ENCODE data around the gene SPRYD4. TPM values are rescaled to one million over a fixed set of nuclear protein-coding genes. Genes with fewer than 3 reads are reported as not detected.

SPRYD4 gene
- total RNA-seq, 2 donors from 2014 or later = 2.3 to 5.8 TPM

DNA sequence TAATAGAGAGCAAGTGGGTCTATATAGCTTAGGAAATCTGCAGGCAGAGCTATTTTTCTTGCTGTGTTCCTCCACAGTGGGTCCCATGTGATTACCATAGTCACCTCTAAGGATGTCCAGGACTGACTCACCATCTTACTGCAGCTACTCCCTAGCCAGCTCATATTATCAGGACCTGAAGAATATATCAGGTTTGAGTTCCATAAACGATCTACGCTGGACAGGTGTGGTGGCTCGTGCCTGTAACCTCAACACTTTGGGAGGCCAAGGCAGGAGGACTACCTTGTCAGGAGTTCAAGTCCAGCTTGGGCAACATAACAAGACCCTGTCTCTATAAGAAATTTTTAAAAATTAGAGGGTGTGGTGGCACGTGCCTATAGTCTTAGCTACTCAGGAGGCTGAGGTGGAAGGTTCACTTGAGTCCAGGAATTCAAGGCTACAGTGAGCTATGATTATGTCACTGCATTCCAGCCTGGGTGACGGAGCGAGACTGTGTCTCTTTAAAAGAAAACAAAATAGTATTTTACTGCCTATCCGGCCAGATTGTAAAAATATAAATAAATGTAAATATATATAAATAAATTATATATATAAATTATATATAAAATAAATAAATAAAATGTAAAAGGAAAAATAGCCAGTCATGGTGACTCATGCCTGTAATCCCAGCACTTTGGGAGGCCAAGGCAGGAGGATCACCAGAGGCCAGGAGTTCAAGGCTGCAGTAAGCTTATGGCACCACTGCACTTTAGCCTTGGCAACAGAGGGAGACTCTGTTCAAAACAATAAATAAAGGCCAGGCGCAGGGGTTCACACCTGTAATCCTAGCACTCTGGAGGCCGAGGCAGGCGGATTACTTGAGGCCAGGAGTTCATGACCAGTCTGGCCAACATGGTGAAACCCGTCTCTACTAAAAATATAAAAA is 6.9 kb upstream of the SPRYD4 start:
- no peaks in the 10 kb centered on the region for H3K4me1 ChIP-seq (ENCODE audit: control insufficient read depth in 1 of 2, low read depth in 2 of 2)
- ATAC-seq (ENCODE audit: insufficient number of reproducible peaks, low FRiP score, low read depth) (no peak), DNase-seq (ENCODE audit: low spot score) (no peak)
- no peak overlapping the region for H3K27ac ChIP-seq
- H3K27me3 ChIP-seq (replicated peaks; ENCODE audit: insufficient read depth) = no peaks in the 10 kb centered on the region
- no peak overlapping the region for H3K4me3 ChIP-seq
- no peaks in the 10 kb centered on the region for H3K36me3 ChIP-seq
- no peaks in the 10 kb centered on the region for H3K9me3 ChIP-seq
- TF ChIP-seq, protein P1, sequence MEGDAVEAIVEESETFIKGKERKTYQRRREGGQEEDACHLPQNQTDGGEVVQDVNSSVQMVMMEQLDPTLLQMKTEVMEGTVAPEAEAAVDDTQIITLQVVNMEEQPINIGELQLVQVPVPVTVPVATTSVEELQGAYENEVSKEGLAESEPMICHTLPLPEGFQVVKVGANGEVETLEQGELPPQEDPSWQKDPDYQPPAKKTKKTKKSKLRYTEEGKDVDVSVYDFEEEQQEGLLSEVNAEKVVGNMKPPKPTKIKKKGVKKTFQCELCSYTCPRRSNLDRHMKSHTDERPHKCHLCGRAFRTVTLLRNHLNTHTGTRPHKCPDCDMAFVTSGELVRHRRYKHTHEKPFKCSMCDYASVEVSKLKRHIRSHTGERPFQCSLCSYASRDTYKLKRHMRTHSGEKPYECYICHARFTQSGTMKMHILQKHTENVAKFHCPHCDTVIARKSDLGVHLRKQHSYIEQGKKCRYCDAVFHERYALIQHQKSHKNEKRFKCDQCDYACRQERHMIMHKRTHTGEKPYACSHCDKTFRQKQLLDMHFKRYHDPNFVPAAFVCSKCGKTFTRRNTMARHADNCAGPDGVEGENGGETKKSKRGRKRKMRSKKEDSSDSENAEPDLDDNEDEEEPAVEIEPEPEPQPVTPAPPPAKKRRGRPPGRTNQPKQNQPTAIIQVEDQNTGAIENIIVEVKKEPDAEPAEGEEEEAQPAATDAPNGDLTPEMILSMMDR (IDR thresholded peaks at IDR 0.05) = no peak

- Histone ChIP-seq H3K9me3 (no peaks in the 10 kb centered on the region), H3K4me1 (ENCODE audit: control insufficient read depth in 1 of 2, low read depth in 2 of 2) (peaks cover under 1% of the 10 kb centered on the region in 2 donors), H3K36me3 (no peaks in the 10 kb centered on the region), H3K27me3 (replicated peaks; ENCODE audit: insufficient read depth) (no peaks in the 10 kb centered on the region), H3K27ac (no peak overlapping the region), H3K4me3 (no peak overlapping the region)
- DNase-seq (ENCODE audit: low spot score) = no peak
- no peak for ATAC-seq (ENCODE audit: insufficient number of reproducible peaks, low FRiP score, low read depth)
- TF ChIP-seq, protein P1 (IDR thresholded peaks at IDR 0.05) = no peak
These were observed 5.8 kb upstream of the SPRYD4 start for GRCh38 chr12:56462565-56462964.

DNA sequence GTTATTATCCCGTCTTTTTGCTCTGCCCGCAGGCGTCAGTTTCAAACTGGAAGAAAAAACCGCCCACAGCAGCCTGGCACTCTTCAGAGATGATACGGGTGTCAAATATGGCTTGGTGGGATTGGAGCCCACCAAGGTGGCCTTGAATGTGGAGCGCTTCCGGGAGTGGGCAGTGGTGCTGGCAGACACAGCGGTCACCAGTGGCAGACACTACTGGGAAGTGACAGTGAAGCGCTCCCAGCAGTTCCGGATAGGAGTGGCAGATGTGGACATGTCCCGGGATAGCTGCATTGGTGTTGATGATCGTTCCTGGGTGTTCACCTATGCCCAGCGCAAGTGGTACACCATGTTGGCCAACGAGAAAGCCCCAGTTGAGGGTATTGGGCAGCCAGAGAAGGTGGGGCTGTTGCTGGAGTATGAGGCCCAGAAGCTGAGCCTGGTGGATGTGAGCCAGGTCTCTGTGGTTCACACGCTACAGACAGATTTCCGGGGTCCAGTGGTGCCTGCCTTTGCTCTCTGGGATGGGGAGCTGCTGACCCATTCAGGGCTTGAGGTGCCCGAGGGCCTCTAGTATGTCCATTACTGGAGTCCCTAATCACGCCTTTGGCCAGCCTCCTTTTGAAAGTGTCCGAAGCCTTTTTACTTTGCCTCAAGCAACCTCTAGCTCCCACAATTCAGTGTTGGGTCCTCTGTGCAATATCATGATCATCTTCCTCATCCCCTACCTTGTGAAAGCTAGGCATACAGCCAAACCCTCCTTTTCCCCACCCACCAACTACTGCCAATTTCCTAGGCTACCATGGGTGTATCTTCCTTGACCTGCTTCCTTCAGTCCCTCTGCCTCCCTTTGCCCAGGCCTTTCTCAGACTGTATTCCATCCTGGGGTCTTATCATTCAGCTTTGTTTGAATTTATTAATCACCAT is 891 bp downstream of the SPRYD4 start:
- Histone ChIP-seq H3K36me3 (no peaks in the 10 kb centered on the region), H3K27ac (peak overlapping the region; percentile 87 to 90), H3K4me1 (ENCODE audit: control insufficient read depth in 1 of 2, low read depth in 2 of 2) (peaks cover 12 to 20% of the 10 kb centered on the region in 2 donors), H3K4me3 (peak overlapping the region; percentile 100), H3K27me3 (replicated peaks; ENCODE audit: insufficient read depth) (no peaks in the 10 kb centered on the region), H3K9me3 (no peaks in the 10 kb centered on the region)
- TF ChIP-seq, protein P1 (IDR thresholded peaks at IDR 0.05) = no peak
- DNase-seq (ENCODE audit: low spot score) (no peak), ATAC-seq (ENCODE audit: insufficient number of reproducible peaks, low FRiP score, low read depth) (no peak)

- H3K9me3 ChIP-seq = no peaks in the 10 kb centered on the region
- TF ChIP-seq, protein P1 (IDR thresholded peaks at IDR 0.05) = no peak
- no peak overlapping the region for H3K27ac ChIP-seq
- H3K4me3 ChIP-seq = no peak overlapping the region
- no peaks in the 10 kb centered on the region for H3K36me3 ChIP-seq
- DNase-seq (ENCODE audit: low spot score) = no peak
- H3K27me3 ChIP-seq (replicated peaks; ENCODE audit: insufficient read depth) = no peaks in the 10 kb centered on the region
- H3K4me1 ChIP-seq (ENCODE audit: control insufficient read depth in 1 of 2, low read depth in 2 of 2) = peaks cover 3 to 10% of the 10 kb centered on the region in 2 donors
- ATAC-seq (ENCODE audit: insufficient number of reproducible peaks, low FRiP score, low read depth) = no peak
These were observed 6.0 kb downstream of the SPRYD4 start for GRCh38 chr12:56474389-56474788.

DNA sequence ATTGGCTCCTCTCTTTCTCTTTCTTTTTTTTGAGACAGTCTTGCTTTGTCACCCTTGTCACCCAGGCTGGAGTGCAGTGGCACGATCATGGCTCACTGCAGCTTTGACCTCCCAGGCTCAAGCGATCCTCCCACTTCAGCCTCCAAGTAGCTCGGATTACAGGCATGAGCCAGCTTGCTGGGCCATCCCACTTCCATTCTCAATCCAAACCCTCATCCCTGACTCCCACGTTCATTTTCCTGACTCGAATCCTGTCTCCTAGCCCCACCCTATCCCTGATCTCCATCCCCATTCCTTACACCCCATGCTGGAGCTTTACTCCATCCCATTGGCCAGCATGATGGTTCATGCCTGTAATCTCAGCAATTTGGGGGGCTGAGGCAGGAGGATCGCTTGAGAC is 7.8 kb downstream of the SPRYD4 start:
- DNase-seq (ENCODE audit: low spot score) (no peak), ATAC-seq (ENCODE audit: insufficient number of reproducible peaks, low FRiP score, low read depth) (no peak)
- TF ChIP-seq, protein P1 (IDR thresholded peaks at IDR 0.05) = no peak
- Histone ChIP-seq H3K27me3 (replicated peaks; ENCODE audit: insufficient read depth) (no peaks in the 10 kb centered on the region), H3K4me3 (no peak overlapping the region), H3K4me1 (ENCODE audit: control insufficient read depth in 1 of 2, low read depth in 2 of 2) (no peaks in the 10 kb centered on the region), H3K9me3 (no peaks in the 10 kb centered on the region), H3K36me3 (no peaks in the 10 kb centered on the region), H3K27ac (no peak overlapping the region)
